ENCODE measurements around the gene PI4K2A.
"Not testable (repeated sequence)": the region's sequence is repeated elsewhere in the genome, so short reads cannot be mapped to it uniquely, and the experiment has no call there.

The PI4K2A gene

GRCh38 chr10:97632949-97633884, 7.3 kb upstream of the PI4K2A start, which contains the start of gene MORN4:
Gene MORN4 (minus strand): TSS chr10:97633500. CDS start chr10:97619653, 13,847 bp downstream.
- DNase-seq: peak; percentile 35

GRCh38 chr10:97633921-97634320, 6.5 kb upstream of the PI4K2A start:
- no peak for DNase-seq

- no peak for DNase-seq
These were observed 4.9 kb upstream of the PI4K2A start for GRCh38 chr10:97635577-97635976.

- DNase-seq: not testable (repeated sequence)
These were observed 1.4 kb upstream of the PI4K2A start for GRCh38 chr10:97639090-97639489.

- no peak for DNase-seq
These were observed 669 bp downstream of the PI4K2A start for GRCh38 chr10:97640868-97641811.

GRCh38 chr10:97642471-97643159, 2.1 kb downstream of the PI4K2A start:
- DNase-seq: not testable (repeated sequence)

GRCh38 chr10:97643441-97643985, 3.0 kb downstream of the PI4K2A start:
- DNase-seq: no peak

- no peak for DNase-seq
These were observed 4.5 kb downstream of the PI4K2A start for GRCh38 chr10:97644936-97645335.

- DNase-seq: no peak
These were observed 7.1 kb downstream of the PI4K2A start for GRCh38 chr10:97647556-97647955.

- DNase-seq: no peak
These were observed 8.3 kb downstream of the PI4K2A start for GRCh38 chr10:97648562-97649404.

GRCh38 chr10:97649405-97649750, 8.9 kb downstream of the PI4K2A start:
- DNase-seq: not testable (repeated sequence)

- DNase-seq: no peak
These were observed 10.3 kb downstream of the PI4K2A start for GRCh38 chr10:97650726-97651125.

- DNase-seq: no peak
These were observed 11.3 kb downstream of the PI4K2A start for GRCh38 chr10:97651773-97652172.

GRCh38 chr10:97656777-97657176, 16.3 kb downstream of the PI4K2A start:
- no peak for DNase-seq

GRCh38 chr10:97659589-97659988, 19.1 kb downstream of the PI4K2A start:
- DNase-seq: no peak

GRCh38 chr10:97664282-97664850, 23.9 kb downstream of the PI4K2A start:
- no peak for DNase-seq

GRCh38 chr10:97666992-97667391, 26.5 kb downstream of the PI4K2A start:
- DNase-seq: no peak

- DNase-seq: no peak
These were observed 27.0 kb downstream of the PI4K2A start for GRCh38 chr10:97667463-97667862.

- no peak for DNase-seq
These were observed 29.1 kb downstream of the PI4K2A start for GRCh38 chr10:97669571-97669970.

GRCh38 chr10:97673736-97674525, 33.5 kb downstream of the PI4K2A start:
- DNase-seq: no peak

Data from NCI-H2081 treated with DMSO at 0.1 percent for 48 hours (cell line).